Vagina (tissue), 2 donors: Measurements from ENCODE around the gene RANBP3L.

Experiments used
- CTCF ChIP-seq, 3 experiments: fragments of 450-650 bp in 2 of 3; fragments of 200-600 bp in 1 of 3; sonication (generic) in 1 of 3; IDR thresholded peaks; one replicate each; pipeline ENCODE4 v1.5.1; 2017 to 2019; ENCODE audit warnings: antibody characterized with exemption in 3 of 3, mild to moderate bottlenecking in 2 of 3, moderate library complexity in 2 of 3
- POLR2A ChIP-seq, 2 donors: fragments of 450-650 bp; IDR thresholded peaks; one replicate each; pipeline ENCODE4 v1.6.1; 2017; ENCODE audit warnings: antibody characterized with exemption in 2 of 2, mild to moderate bottlenecking in 2 of 2, moderate library complexity in 2 of 2
- POLR2AphosphoS5 ChIP-seq, 2 donors: sonication (generic); formaldehyde crosslinking; IDR thresholded peaks; one replicate each; pipeline ENCODE4 v1.9.0; 2017; ENCODE audit warnings: antibody characterized with exemption in 2 of 2, mild to moderate bottlenecking in 2 of 2, low read depth in 1 of 2; ENCODE audit not compliant: insufficient read depth in 1 of 2

GRCh38 chr5:36246036-36246800, 55.5 kb downstream of the RANBP3L start:
- TF ChIP-seq POLR2AphosphoS5 (IDR thresholded peaks at IDR 0.05; ENCODE audit: insufficient read depth in 1 of 2, low read depth in 1 of 2), result no peak
- TF ChIP-seq CTCF (IDR thresholded peaks at IDR 0.05), result no peak
- no peak for TF ChIP-seq POLR2A (IDR thresholded peaks at IDR 0.05)
